Mammary epithelial cell (primary cell): ENCODE measurements around the gene CLK3.

Experiments
- CTCF ChIP-seq, 2 donors: IDR thresholded peaks in 1 of 2; conservative IDR thresholded peaks in 1 of 2; 2 replicates each; pipeline ENCODE4 v1.5.1; 2011 to 2012; ENCODE audit warnings: inconsistent platforms in 2 of 2, low read length in 2 of 2, mild to moderate bottlenecking in 2 of 2, control low read depth in 1 of 2, low read depth in 1 of 2; ENCODE audit not compliant: insufficient read depth in 1 of 2; ENCODE audit errors: extremely low read depth in 1 of 2
- EZH2 ChIP-seq: IDR thresholded peaks from 2 replicates; pipeline ENCODE4 v1.6.1; 2012; ENCODE audit warnings: low read length, inconsistent platforms, borderline replicate concordance

DNA sequence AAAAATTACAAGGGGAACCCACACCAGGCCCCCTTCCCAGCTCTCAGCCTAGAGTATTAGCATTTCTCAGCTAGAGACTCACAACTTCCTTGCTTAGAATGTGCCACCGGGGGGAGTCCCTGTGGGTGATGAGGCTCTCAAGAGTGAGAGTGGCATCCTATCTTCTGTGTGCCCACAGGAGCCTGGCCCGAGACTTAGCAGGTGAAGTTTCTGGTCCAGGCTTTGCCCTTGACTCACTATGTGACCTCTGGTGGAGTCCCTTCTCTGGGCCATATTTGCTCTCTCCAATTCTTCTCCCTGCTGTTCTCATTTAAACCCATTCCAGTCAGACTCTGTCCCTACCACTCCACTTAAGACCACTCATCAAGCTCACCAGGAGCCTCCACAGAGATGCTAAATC lies 18.1 kb downstream of the CLK3 start:
- TF ChIP-seq CTCF (conservative IDR thresholded peaks at IDR 0.05 in 1 of 2, IDR thresholded peaks at IDR 0.05 in 1 of 2; ENCODE audit: extremely low read depth in 1 of 2, insufficient read depth in 1 of 2, low read depth in 1 of 2, low read length in 2 of 2) (no peak), EZH2 (no peak)
